22Rv1 (cell line): ENCODE data around the gene NBDY.

ENCODE experiments used
- H3K27ac ChIP-seq: fragments of 450-650 bp; 2 replicates; pipeline ENCODE4 v1.5.1; 2017
- ZFX ChIP-seq: fragments of 450-650 bp; IDR thresholded peaks from 2 replicates; pipeline ENCODE4 v1.6.1; 2017; ENCODE audit warnings: antibody characterized with exemption, borderline replicate concordance
- TF ChIP-seq, protein P1 (sequence below): fragments of 450-650 bp; IDR thresholded peaks from 2 replicates; pipeline ENCODE4 v1.5.1; 2017; ENCODE audit warnings: mild to moderate bottlenecking

NBDY gene

DNA sequence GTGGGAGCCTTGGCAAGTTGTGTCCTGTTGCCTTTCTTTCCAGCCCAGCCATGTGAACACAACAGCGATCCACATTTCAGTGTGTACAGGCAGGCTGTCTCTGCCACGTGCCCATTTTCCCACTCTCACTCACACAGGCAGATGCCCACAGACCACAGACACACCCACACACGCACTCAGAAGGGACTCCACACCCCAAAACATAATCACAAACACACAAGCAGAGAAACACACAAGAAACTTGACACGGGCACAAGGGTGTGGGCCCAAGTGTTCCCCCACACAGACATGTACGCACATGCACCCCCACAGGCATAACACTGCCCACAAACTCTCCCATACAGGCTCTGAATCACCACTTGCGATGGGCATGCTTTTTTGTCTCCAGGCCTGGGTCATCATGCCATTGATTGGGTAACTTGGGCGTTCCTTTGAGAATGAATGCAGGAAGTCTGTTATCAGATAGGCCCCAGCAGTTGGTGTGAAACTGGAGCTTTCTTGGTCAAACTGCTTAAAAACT is 84.3 kb downstream of the NBDY start:
- H3K27ac ChIP-seq, result no peak overlapping the region
- TF ChIP-seq, protein P1, sequence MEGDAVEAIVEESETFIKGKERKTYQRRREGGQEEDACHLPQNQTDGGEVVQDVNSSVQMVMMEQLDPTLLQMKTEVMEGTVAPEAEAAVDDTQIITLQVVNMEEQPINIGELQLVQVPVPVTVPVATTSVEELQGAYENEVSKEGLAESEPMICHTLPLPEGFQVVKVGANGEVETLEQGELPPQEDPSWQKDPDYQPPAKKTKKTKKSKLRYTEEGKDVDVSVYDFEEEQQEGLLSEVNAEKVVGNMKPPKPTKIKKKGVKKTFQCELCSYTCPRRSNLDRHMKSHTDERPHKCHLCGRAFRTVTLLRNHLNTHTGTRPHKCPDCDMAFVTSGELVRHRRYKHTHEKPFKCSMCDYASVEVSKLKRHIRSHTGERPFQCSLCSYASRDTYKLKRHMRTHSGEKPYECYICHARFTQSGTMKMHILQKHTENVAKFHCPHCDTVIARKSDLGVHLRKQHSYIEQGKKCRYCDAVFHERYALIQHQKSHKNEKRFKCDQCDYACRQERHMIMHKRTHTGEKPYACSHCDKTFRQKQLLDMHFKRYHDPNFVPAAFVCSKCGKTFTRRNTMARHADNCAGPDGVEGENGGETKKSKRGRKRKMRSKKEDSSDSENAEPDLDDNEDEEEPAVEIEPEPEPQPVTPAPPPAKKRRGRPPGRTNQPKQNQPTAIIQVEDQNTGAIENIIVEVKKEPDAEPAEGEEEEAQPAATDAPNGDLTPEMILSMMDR, result no peak
- no peak for TF ChIP-seq ZFX

DNA sequence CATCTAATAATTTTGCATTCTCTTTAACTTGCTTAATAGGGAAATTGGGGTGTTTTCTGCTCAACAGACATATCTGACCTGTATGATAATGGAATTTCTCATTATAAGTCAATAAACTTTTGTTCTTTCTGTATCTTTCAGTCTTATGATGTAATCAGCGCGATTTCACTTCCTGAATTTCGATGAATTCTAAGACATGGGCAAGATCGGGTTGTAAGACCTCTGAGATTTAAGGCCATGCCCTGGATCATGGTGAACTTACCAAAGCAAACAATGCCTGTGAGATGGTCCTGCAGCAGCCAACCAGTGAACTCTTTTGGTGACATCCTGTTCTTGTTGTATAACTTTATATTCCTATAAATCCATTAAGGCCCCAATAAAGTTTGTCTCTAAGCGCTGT is 88.1 kb downstream of the NBDY start:
- H3K27ac ChIP-seq, result no peak overlapping the region
- TF ChIP-seq, protein P1, result no peak
- no peak for TF ChIP-seq ZFX

DNA sequence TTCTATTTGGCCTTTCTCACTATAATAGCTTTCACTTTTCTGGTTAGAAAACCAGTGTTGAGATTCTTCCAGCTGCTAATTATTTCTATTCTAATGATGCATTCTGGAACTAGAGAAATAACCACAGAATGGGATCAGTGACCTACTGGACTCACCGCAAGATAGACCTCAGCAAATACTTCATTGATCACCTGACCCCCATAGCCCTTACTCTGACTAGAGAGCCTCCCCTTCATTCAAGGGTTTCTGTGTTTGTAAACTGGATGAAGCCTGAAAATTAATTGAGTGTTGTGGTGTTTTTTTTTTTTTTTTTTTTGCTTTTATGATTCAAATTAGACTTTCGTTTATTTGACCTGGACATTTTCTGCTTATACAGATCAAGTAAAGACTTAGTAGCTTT is 97.0 kb downstream of the NBDY start:
- TF ChIP-seq ZFX, result no peak
- TF ChIP-seq, protein P1, result no peak
- no peak overlapping the region for H3K27ac ChIP-seq

DNA sequence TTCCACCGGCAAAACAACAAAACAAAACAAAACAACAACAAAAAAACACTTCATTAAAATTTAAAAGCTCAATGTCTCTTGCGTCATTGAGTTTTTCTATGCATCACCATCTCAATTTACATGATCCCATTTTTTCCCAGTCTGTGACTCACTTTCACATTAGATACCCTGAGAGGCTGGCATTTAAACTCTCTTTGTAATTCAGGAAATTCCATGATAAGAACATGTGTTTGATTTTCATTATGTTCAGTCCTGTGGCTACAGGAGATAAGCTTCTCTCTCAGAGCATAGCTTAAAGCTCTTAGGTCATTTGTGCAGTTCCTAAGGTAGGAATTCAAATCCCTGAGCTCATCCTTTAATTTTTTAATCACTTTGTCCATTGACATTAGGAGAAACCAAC is 104.6 kb downstream of the NBDY start:
- H3K27ac ChIP-seq, result no peak overlapping the region
- no peak for TF ChIP-seq ZFX
- TF ChIP-seq, protein P1, result no peak

DNA sequence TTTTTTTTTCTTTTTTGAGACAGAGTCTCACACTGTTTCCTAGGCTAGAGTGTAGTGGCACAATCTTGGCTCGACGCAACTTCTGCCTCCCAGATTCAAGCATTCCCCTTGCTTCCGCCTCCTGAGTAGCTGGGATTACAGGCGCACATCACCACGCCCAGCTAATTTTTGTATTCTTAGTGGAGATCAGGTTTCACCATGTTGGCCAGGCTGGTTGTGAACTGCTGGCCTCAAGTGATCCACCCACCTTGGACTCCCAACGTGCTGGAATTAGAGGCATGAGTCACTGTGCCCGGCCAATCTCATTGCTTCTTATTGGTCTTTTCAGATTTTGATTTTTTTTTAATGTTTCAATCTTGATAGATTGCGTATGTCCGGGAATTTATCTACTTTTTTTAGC is 124.4 kb downstream of the NBDY start:
- TF ChIP-seq, protein P1, result no peak
- no peak for TF ChIP-seq ZFX
- no peak overlapping the region for H3K27ac ChIP-seq

DNA sequence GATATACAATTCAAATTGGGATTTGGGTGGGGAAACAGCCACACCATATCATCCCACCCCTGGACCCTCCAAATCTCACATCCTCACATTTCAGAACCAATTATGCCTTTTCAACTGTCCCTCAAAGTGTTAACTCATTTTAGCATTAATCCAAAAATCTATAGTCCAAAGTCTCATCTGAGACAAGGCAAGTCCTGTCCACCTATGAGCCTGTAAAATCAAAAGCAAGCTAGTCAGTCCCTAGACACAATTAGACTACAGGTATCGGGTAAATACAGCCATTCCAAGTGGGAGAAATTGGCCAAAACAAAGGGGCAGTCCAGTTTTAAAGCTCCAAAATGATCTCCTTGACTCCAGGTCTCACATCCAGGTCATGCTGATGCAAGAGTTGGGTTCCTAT is 128.0 kb downstream of the NBDY start:
- no peak overlapping the region for H3K27ac ChIP-seq
- no peak for TF ChIP-seq ZFX
- TF ChIP-seq, protein P1, result no peak

DNA sequence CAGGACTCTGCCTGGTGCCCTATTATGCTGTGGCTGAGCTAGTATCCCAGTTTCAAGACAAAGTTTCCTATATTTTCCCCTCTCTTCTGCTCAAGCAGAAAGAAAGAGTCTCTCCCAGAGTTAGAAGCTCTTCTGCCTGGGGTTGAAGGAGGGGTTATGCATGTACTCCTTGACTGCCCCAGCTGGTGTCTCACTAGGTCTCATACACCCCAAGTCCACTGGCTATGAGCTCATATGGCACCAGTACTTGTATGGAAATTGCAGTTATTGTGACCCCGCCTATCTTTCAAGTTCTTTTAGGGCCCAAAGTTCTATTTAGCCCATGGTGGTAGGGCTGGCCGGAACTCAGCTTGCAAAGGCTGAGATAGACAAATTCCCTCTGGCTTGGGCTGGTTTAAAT is 131.8 kb downstream of the NBDY start:
- no peak overlapping the region for H3K27ac ChIP-seq
- TF ChIP-seq ZFX, result no peak
- TF ChIP-seq, protein P1, result no peak
